K562 (cell line): ENCODE results near the gene PPP1R13B. TPM values are rescaled to one million over a fixed set of nuclear protein-coding genes. Genes with fewer than 3 reads are reported as not detected.

ENCODE experiments used
- ATAC-seq: fragments of 200-7000 bp; cut with Tn5 transposase; 3 replicates; pipeline ENCODE4 v1.9.1; 2020; ENCODE audit warnings: moderate library complexity
- BruUV-seq: library from RNA; stranded (reverse); fragments of 400-500 nt; replicated peaks from 2 replicates; lab custom pipeline; 2021; lab: Mats Ljungman, UMichigan
- CTCF ChIA-PET: fragments of 300-600 bp; formaldehyde crosslinking; extraction: SDS; loops from one replicate; lab custom pipeline; 2021; ENCODE audit warnings: low intra/inter-chr PET ratio; lab: Yijun Ruan, JAX
- POLR2A ChIA-PET: fragments of 300-600, 350-650 bp; sonication (Branson Sonifier 250); formaldehyde crosslinking; extraction: SDS; loops from one replicate; lab custom pipeline; 2021; ENCODE audit warnings: antibody characterized with exemption, inconsistent platforms; lab: Yijun Ruan, JAX
- DNase-seq, 4 experiments: peaks; one replicate each; pipeline versions ENCODE4 v3.0.0 to v3.0.0-alpha.2; 2011 to 2018; ENCODE audit warnings: low spot score in 3 of 4, mixed read lengths in 3 of 4; ENCODE audit errors: extremely low read depth in 1 of 4
- FAIRE-seq: peaks from 2 replicates; lab custom pipeline; 2011; peaks lifted over from hg19 to GRCh38; lab: Jason Lieb, UNC
- H2AFZ ChIP-seq: 2 replicates; pipeline ENCODE4 v1.6.0; 2011; ENCODE audit warnings: low read depth, low read length, control low read depth, inconsistent platforms
- H3K27ac ChIP-seq: fragments of 200-600 bp; 3 replicates; pipeline ENCODE4 v1.8.0; 2011; ENCODE audit warnings: low read depth, mild to moderate bottlenecking, control low read depth, inconsistent platforms, low read length, moderate library complexity, mixed read lengths; ENCODE audit errors: extremely low read depth
- H3K27me3 ChIP-seq, 2 experiments: fragments of 300-600 bp in 1 of 2; 2 replicates in 1 of 2; 3 replicates in 1 of 2; pipeline versions ENCODE4 v1.6.0 to v1.8.0; 2011; ENCODE audit warnings: inconsistent platforms in 2 of 2, low read length in 2 of 2, mild to moderate bottlenecking in 1 of 2, mixed read lengths in 1 of 2, moderate library complexity in 1 of 2; ENCODE audit not compliant: control insufficient read depth in 2 of 2, insufficient read depth in 2 of 2
- H3K36me3 ChIP-seq: fragments of 300-600 bp; 3 replicates; pipeline ENCODE4 v1.8.0; 2011; ENCODE audit warnings: mild to moderate bottlenecking, low read length, inconsistent platforms; ENCODE audit not compliant: control insufficient read depth, insufficient read depth
- H3K4me1 ChIP-seq, 2 experiments: fragments of 200-600 bp in 1 of 2; replicated peaks in 1 of 2; 2 replicates in 1 of 2; 3 replicates in 1 of 2; pipeline versions ENCODE4 v1.5.1 to v1.8.0; 2011; ENCODE audit warnings: inconsistent platforms in 2 of 2, low read length in 2 of 2, mild to moderate bottlenecking in 1 of 2, mixed read lengths in 1 of 2, moderate library complexity in 1 of 2; ENCODE audit not compliant: control insufficient read depth in 2 of 2, insufficient read depth in 2 of 2
- H3K4me2 ChIP-seq: 2 replicates; pipeline ENCODE4 v1.6.1; 2011; ENCODE audit warnings: low read length, control low read depth, inconsistent platforms, mixed read lengths; ENCODE audit not compliant: insufficient read depth
- H3K4me3 ChIP-seq: fragments of 200-600 bp; sonication (generic), shearing (Covaris generic); 2 replicates; pipeline ENCODE4 v1.5.1; 2016; ENCODE audit warnings: control low read depth, inconsistent platforms
- H3K79me2 ChIP-seq: fragments of 200-600 bp; 3 replicates; pipeline ENCODE4 v1.8.0; 2011; ENCODE audit warnings: low read length, inconsistent platforms; ENCODE audit not compliant: control insufficient read depth, insufficient read depth
- H3K9ac ChIP-seq, 2 experiments: 2 replicates each; pipeline versions ENCODE4 v1.6.0 to v1.6.1; 2011; ENCODE audit warnings: low read depth in 2 of 2, low read length in 2 of 2, control low read depth in 1 of 2, inconsistent platforms in 1 of 2, mild to moderate bottlenecking in 1 of 2, mixed read lengths in 1 of 2; ENCODE audit not compliant: insufficient read depth in 1 of 2
- H3K9me1 ChIP-seq: one replicate; pipeline ENCODE4 v1.6.0; 2011; ENCODE audit warnings: inconsistent platforms, mild to moderate bottlenecking, low read length, moderate library complexity; ENCODE audit not compliant: control insufficient read depth, insufficient read depth
- H3K9me3 ChIP-seq: replicated peaks from 2 replicates; pipeline ENCODE4 v1.5.1; 2011; ENCODE audit warnings: low read depth, low read length, inconsistent platforms; ENCODE audit not compliant: control insufficient read depth, insufficient read depth
- H4K20me1 ChIP-seq: replicated peaks from 2 replicates; pipeline ENCODE4 v1.6.1; 2011; ENCODE audit warnings: low read length, inconsistent platforms, mixed read lengths; ENCODE audit not compliant: control insufficient read depth, insufficient read depth
- ETV1 ChIP-seq: fragments of 450-650 bp; conservative IDR thresholded peaks from 2 replicates; pipeline ENCODE4 v1.6.1; 2016; ENCODE audit warnings: missing genetic modification characterization, control low read depth, low read depth, missing compliant biosample characterization
- POLR2G ChIP-seq: fragments of 200-400 bp; formaldehyde crosslinking; IDR thresholded peaks from 2 replicates; pipeline ENCODE4 v1.6.1; 2017; ENCODE audit warnings: low read depth, mild to moderate bottlenecking, antibody characterized with exemption, low read length, moderate library complexity
- TEAD4 ChIP-seq, 2 experiments: sonication (generic) in 1 of 2; formaldehyde crosslinking in 1 of 2; IDR thresholded peaks; 2 replicates each; pipeline versions ENCODE4 v1.6.1 to v1.8.0; 2012 to 2022; ENCODE audit warnings: borderline replicate concordance in 1 of 2, inconsistent platforms in 1 of 2, low read length in 1 of 2, mild to moderate bottlenecking in 1 of 2, missing genetic modification reagents in 1 of 2
- ZC3H11A ChIP-seq: IDR thresholded peaks from 2 replicates; pipeline ENCODE4 v1.6.1; 2012; ENCODE audit warnings: low read depth, low read length, improper control_type of control experiment
- ZNF274 ChIP-seq: IDR thresholded peaks from 2 replicates; pipeline ENCODE4 v1.6.1; 2011; ENCODE audit warnings: low read depth, mild to moderate bottlenecking, low read length, moderate library complexity, borderline replicate concordance
- WGBS: fragments of 100-300 bp; shearing (Covaris generic); methylation state at CpG from one replicate; pipeline ENCODE4 v1.1.6; 2016; ENCODE audit warnings: low coverage, mixed read lengths; ENCODE audit not compliant: insufficient coverage; ENCODE audit errors: missing lambda C conversion rate; 5-methylcytosine and 5-hydroxymethylcytosine counted together
- in situ Hi-C: fragments of 300-500 bp; cut with MboI; formaldehyde crosslinking; loops from 4 replicates; pipeline ENCODE4 v1.15.0; 2018; ENCODE audit warnings: inconsistent platforms, mixed read lengths
- intact Hi-C: fragments of 100-400 bp; cut with micrococcal nuclease; formaldehyde crosslinking; loops from 2 replicates; pipeline ENCODE4 v1.14.2; 2022
- polyA plus RNA-seq, 8 experiments: library from polyadenylated mRNA; depleted of rRNA in 4 of 8; stranded (reverse) in 5 of 8; unstranded in 3 of 8; fragments of >200 nt; fragmentation: Nextera tagmentation in 2 of 8; fragmentation: Illumina TruSeq in 1 of 8; extraction: Ambion mirVana in 2 of 8; extraction: Trizol in 1 of 8; gene quantifications; 2 replicates each; pipeline versions ENCODE4 v1.2.1 to v1.2.3, GENCODE V29; 2011 to 2014; ENCODE audit warnings: inconsistent platforms in 1 of 8, missing spikeins in 1 of 8
- total RNA-seq, 7 experiments: library from RNA; depleted of rRNA in 6 of 7; stranded (reverse); fragments of >200 nt in 6 of 7; fragmentation: Illumina TruSeq in 2 of 7; extraction: Trizol in 2 of 7; gene quantifications; 2 replicates each; pipeline versions ENCODE4 v1.2.1 to v1.2.3, GENCODE V29; 2011 to 2021; ENCODE audit warnings: low replicate concordance in 1 of 7

The PPP1R13B gene
- total and polyA plus RNA-seq, 9 of the 15 experiments (the other 6 are each of a cell fraction or from before 2014, with no cell fraction given), result 0.03 to 1.7 (median 0.15) TPM

DNA sequence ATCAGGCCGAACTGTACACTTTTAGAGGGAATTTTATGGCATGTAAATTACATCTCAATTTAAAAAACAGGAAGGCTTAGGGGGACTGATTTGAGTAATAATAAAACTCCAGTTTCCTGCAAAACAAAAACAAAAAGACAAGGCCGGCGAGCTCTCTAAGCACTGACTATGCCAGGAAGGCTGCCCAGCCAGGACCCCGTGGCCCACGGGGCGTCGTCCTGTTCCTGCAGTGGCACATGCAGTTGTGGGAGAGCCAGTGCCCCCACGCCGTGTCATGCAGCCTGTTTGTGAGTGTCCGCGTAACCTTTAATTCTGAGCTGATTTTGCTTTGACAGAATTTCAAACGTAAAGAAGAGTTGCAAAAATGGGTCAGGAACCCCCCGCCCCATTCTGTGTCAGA, 142.7 kb downstream of the PPP1R13B start:
- BruUV-seq, result no TSS peak
- no peaks in the 10 kb centered on the region for H3K9me1 ChIP-seq
- H3K4me1 ChIP-seq, result peaks cover 0 to 31% of the 10 kb centered on the region in 2 experiments; a peak in 2 of 5 replicates
- no peak overlapping the region for H3K9ac ChIP-seq
- no peaks in the 10 kb centered on the region for H4K20me1 ChIP-seq
- TF ChIP-seq ZNF274, result no peak
- 0 out of 2 replicates have a peak, but pooled peaks have one; percentile 1 for TF ChIP-seq POLR2G
- TF ChIP-seq ZC3H11A, result no peak
- no peak for TF ChIP-seq ETV1 (tag)
- TF ChIP-seq TEAD4 (IDR thresholded peaks at IDR 0.05; ENCODE audit: low read length), result no peak
- TF ChIP-seq TEAD4 (CRISPR knock-in tag; IDR thresholded peaks at IDR 0.05; ENCODE audit: borderline replicate concordance), result no peak
- ChIA-PET CTCF (no interaction called here), POLR2A (interaction anchor here (1.3 to 2.6 kb wide), 3 partner anchors 8 to 11 kb away, joined by 4 to 9 read pairs (median 5); partner anchors contain the start of genes XRCC3 and ZFYVE21)
- no peak overlapping the region for H2AFZ ChIP-seq
- no peak overlapping the region for H3K27ac ChIP-seq
- 93% methylated on average over 10 of the region's 13 CpGs for WGBS
- no peak overlapping the region for H3K4me3 ChIP-seq
- FAIRE-seq (no peak), DNase-seq (no peak), ATAC-seq (no peak)
- no peaks in the 10 kb centered on the region for H3K27me3 ChIP-seq
- in situ Hi-C loops (no loop called here), intact Hi-C loops (no loop called here)
- H3K4me2 ChIP-seq, result no peak overlapping the region
- H3K36me3 ChIP-seq, result peaks cover 91% of the 10 kb centered on the region; the same call in 2 of the 3 replicates
- no peaks in the 10 kb centered on the region for H3K9me3 ChIP-seq
- H3K79me2 ChIP-seq, result no peaks in the 10 kb centered on the region
